SK-N-SH (cell line): ENCODE data around the gene HABP4. TPM values are rescaled to one million over a fixed set of nuclear protein-coding genes. Genes with fewer than 3 reads are reported as not detected.
A peak's percentile ranks its signal among the peaks of the same experiment; 100 is the strongest.

Experiments used
- CTCF ChIA-PET: fragments of 300-600, 350-600 bp; formaldehyde crosslinking; extraction: SDS; loops from one replicate; lab custom pipeline; 2021; lab: Yijun Ruan, JAX
- POLR2A ChIA-PET: fragments of 350-600 bp; sonication (Branson Sonifier 250); formaldehyde crosslinking; extraction: SDS; loops from one replicate; lab custom pipeline; 2020; ENCODE audit warnings: antibody characterized with exemption, inconsistent platforms; lab: Yijun Ruan, JAX
- DNase-seq: peaks from one replicate; pipeline ENCODE4 v3.0.0; 2012
- H2AFZ ChIP-seq: fragments of 200-600 bp; sonication (generic); 2 replicates; pipeline ENCODE4 v1.8.1; 2016; ENCODE audit warnings: antibody characterized with exemption, mild to moderate bottlenecking, low read depth
- H3F3A ChIP-seq: fragments of 200-600 bp; sonication (generic); replicated peaks from 2 replicates; pipeline ENCODE3; 2016; ENCODE audit warnings: antibody characterized with exemption, mild to moderate bottlenecking; ENCODE audit not compliant: insufficient read depth
- H3K27ac ChIP-seq, 2 experiments: fragments of 200-500 bp in 1 of 2; fragments of 200-600 bp in 1 of 2; sonication (Bioruptor generic) in 1 of 2; sonication (generic), shearing (Covaris generic) in 1 of 2; 2 replicates each; pipeline versions ENCODE4 v1.5.1 to v1.6.1; 2014 to 2016; ENCODE audit warnings: low read depth in 2 of 2, inconsistent platforms in 1 of 2, low read length in 1 of 2, mild to moderate bottlenecking in 1 of 2, mixed read lengths in 1 of 2
- H3K27me3 ChIP-seq: fragments of 200-600 bp; sonication (generic), shearing (Covaris generic); 2 replicates; pipeline ENCODE4 v1.6.1; 2016; ENCODE audit warnings: mixed run types; ENCODE audit not compliant: insufficient read depth
- H3K36me3 ChIP-seq, 2 experiments: fragments of 200-500 bp in 1 of 2; fragments of 200-600 bp in 1 of 2; sonication (Bioruptor generic) in 1 of 2; sonication (generic) in 1 of 2; replicated peaks in 1 of 2; 2 replicates each; pipeline versions ENCODE3 to v1.5.1; 2014 to 2016; ENCODE audit warnings: low read length in 1 of 2, mild to moderate bottlenecking in 1 of 2; ENCODE audit not compliant: insufficient read depth in 2 of 2, control insufficient read depth in 1 of 2
- H3K4me1 ChIP-seq, 2 experiments: fragments of 200-500 bp in 1 of 2; fragments of 200-600 bp in 1 of 2; sonication (Bioruptor generic) in 1 of 2; sonication (generic), shearing (Covaris generic) in 1 of 2; 2 replicates each; pipeline versions ENCODE4 v1.5.1 to v1.6.1; 2014 to 2016; ENCODE audit warnings: low read depth in 1 of 2, low read length in 1 of 2, mixed run types in 1 of 2; ENCODE audit not compliant: insufficient read depth in 2 of 2, control insufficient read depth in 1 of 2
- H3K4me2 ChIP-seq: fragments of 200-600 bp; sonication (generic), shearing (Covaris generic); 2 replicates; pipeline ENCODE4 v1.6.1; 2017; ENCODE audit warnings: mixed run types
- H3K4me3 ChIP-seq, 2 experiments: fragments of 200-500 bp in 1 of 2; fragments of 200-600 bp in 1 of 2; sonication (Bioruptor generic) in 1 of 2; sonication (generic), shearing (Covaris generic) in 1 of 2; 2 replicates each; pipeline versions ENCODE4 v1.5.1 to v1.8.1; 2014 to 2016; ENCODE audit warnings: low read depth in 2 of 2, inconsistent platforms in 1 of 2, low read length in 1 of 2, mild to moderate bottlenecking in 1 of 2, mixed read lengths in 1 of 2, moderate library complexity in 1 of 2
- H3K79me2 ChIP-seq: fragments of 200-600 bp; sonication (generic); 2 replicates; pipeline ENCODE4 v1.8.1; 2017; ENCODE audit warnings: mild to moderate bottlenecking; ENCODE audit not compliant: insufficient read depth
- H3K9ac ChIP-seq: fragments of 200-600 bp; sonication (generic); 2 replicates; pipeline ENCODE4 v1.6.1; 2017; ENCODE audit warnings: mixed run types
- H3K9me2 ChIP-seq: fragments of 200-600 bp; sonication (generic); 2 replicates; pipeline ENCODE4 v1.6.1; 2017; ENCODE audit warnings: mixed run types
- H3K9me3 ChIP-seq: fragments of 200-600 bp; sonication (generic); 2 replicates; pipeline ENCODE4 v1.6.1; 2017; ENCODE audit warnings: mixed run types, mild to moderate bottlenecking, moderate library complexity
- H4K20me1 ChIP-seq: fragments of 200-600 bp; sonication (generic); 2 replicates; pipeline ENCODE4 v1.6.1; 2017; ENCODE audit warnings: mild to moderate bottlenecking, mixed run types; ENCODE audit not compliant: insufficient read depth
- EP300 ChIP-seq, 2 experiments: IDR thresholded peaks; 2 replicates each; pipeline versions ENCODE4 v1.4.0 to v1.6.1; 2012; ENCODE audit warnings: borderline replicate concordance in 1 of 2, low read depth in 1 of 2, low read length in 1 of 2
- FOSL2 ChIP-seq: IDR thresholded peaks from 2 replicates; pipeline ENCODE4 v1.4.0; 2012; ENCODE audit warnings: low read depth, mild to moderate bottlenecking, moderate library complexity, borderline replicate concordance
- FOXM1 ChIP-seq: IDR thresholded peaks from 2 replicates; pipeline ENCODE4 v1.4.0; 2012; ENCODE audit warnings: low read depth, mild to moderate bottlenecking
- GATA2 ChIP-seq: sonication (generic); formaldehyde crosslinking; IDR thresholded peaks from 2 replicates; pipeline ENCODE4 v1.5.0; 2020; ENCODE audit warnings: mild to moderate bottlenecking, missing genetic modification reagents
- JUND ChIP-seq: IDR thresholded peaks from 2 replicates; pipeline ENCODE4 v1.4.0; 2012
- MAX ChIP-seq: IDR thresholded peaks from 2 replicates; pipeline ENCODE4 v1.4.0; 2012; ENCODE audit warnings: low read depth
- MEF2A ChIP-seq: IDR thresholded peaks from 2 replicates; pipeline ENCODE4 v1.4.0; 2012; ENCODE audit warnings: low read depth, borderline replicate concordance
- NFIC ChIP-seq: IDR thresholded peaks from 2 replicates; pipeline ENCODE4 v1.4.0; 2012; ENCODE audit warnings: borderline replicate concordance
- PBX3 ChIP-seq: IDR thresholded peaks from 2 replicates; pipeline ENCODE4; 2012
- POLR2AphosphoS5 ChIP-seq: IDR thresholded peaks from 2 replicates; pipeline ENCODE4 v1.6.1; 2012; ENCODE audit warnings: low read depth, low read length
- RXRA ChIP-seq: IDR thresholded peaks from 2 replicates; pipeline ENCODE4 v1.4.0; 2012; ENCODE audit warnings: low read depth, mild to moderate bottlenecking, borderline replicate concordance
- SIN3A ChIP-seq: IDR thresholded peaks from 2 replicates; pipeline ENCODE4 v1.6.1; 2012; ENCODE audit warnings: low read depth, mild to moderate bottlenecking, low read length, moderate library complexity, borderline replicate concordance
- TCF12 ChIP-seq: IDR thresholded peaks from 2 replicates; pipeline ENCODE4 v1.4.0; 2012
- TEAD4 ChIP-seq: IDR thresholded peaks from 2 replicates; pipeline ENCODE4 v1.4.0; 2012; ENCODE audit warnings: mild to moderate bottlenecking, borderline replicate concordance; ENCODE audit not compliant: insufficient read depth
- USF1 ChIP-seq: IDR thresholded peaks from 2 replicates; pipeline ENCODE4 v1.4.0; 2012; ENCODE audit warnings: low read depth, borderline replicate concordance
- ZBTB33 ChIP-seq: IDR thresholded peaks from 2 replicates; pipeline ENCODE4 v1.4.0; 2012; ENCODE audit warnings: low read depth, borderline replicate concordance
- WGBS: methylation state at CpG from one replicate; pipeline ENCODE4 v1.1.6; 2017; ENCODE audit warnings: low lambda C conversion rate; 5-methylcytosine and 5-hydroxymethylcytosine counted together
- polyA plus RNA-seq, 3 experiments: library from polyadenylated mRNA; depleted of rRNA; stranded (reverse); fragments of >200 nt; gene quantifications; 2 replicates each; pipeline ENCODE4 v1.2.3, GENCODE V29; 2012

Gene HABP4
- polyA plus RNA-seq, 1 of the 3 experiments (the other 2 are of a cell fraction), result 19.0 TPM

GRCh38 chr9:96486386-96487028, 36.5 kb downstream of the HABP4 start:
- H3K4me3 ChIP-seq, result no peak overlapping the region; a peak in 1 of 4 replicates
- 49% methylated on average over 7 of the region's 7 CpGs for WGBS
- peaks cover 3% of the 10 kb centered on the region; the same call in 1 of the 2 replicates for H3K79me2 ChIP-seq
- CTCF ChIA-PET, result interaction anchor here (0.6 to 0.8 kb wide), 3 partner anchors 132 to 725 kb away, joined by 3 read pairs; no protein-coding TSS in a partner anchor
- peak; percentile 65 for DNase-seq
- H3K27me3 ChIP-seq, result no peaks in the 10 kb centered on the region
- H3F3A ChIP-seq, result peaks cover 17% of the 10 kb centered on the region
- peaks cover 41 to 61% of the 10 kb centered on the region in 2 experiments for H3K36me3 ChIP-seq
- H4K20me1 ChIP-seq, result no peaks in the 10 kb centered on the region
- no peaks in the 10 kb centered on the region for H3K9me3 ChIP-seq
- H3K9ac ChIP-seq, result no peak overlapping the region
- POLR2A ChIA-PET, result no interaction called here
- peak overlapping the region; percentile 54; the same call in 1 of the 2 replicates for H3K4me2 ChIP-seq
- H2AFZ ChIP-seq, result no peak overlapping the region
- H3K4me1 ChIP-seq, result peaks cover 13 to 27% of the 10 kb centered on the region in 2 experiments
- peak overlapping the region; percentile 71 to 84 for H3K27ac ChIP-seq
- H3K9me2 ChIP-seq, result no peaks in the 10 kb centered on the region
- TF ChIP-seq TCF12 (peak; percentile 92), FOXM1 (peak; percentile 22; the same call in 1 of the 2 replicates), ZBTB33 (no peak), NFIC (peak; percentile 34; the same call in 1 of the 2 replicates), RXRA (peak; percentile 52; the same call in 1 of the 2 replicates), SIN3A (peak; percentile 36; the same call in 1 of the 2 replicates), PBX3 (peak; percentile 91), USF1 (0 out of 2 replicates have a peak, but pooled peaks have one; percentile 6), GATA2 (CRISPR knock-in tag) (no peak), JUND (peak; percentile 77), MAX (no peak), EP300 (IDR thresholded peaks at IDR 0.05; ENCODE audit: borderline replicate concordance in 1 of 2, low read depth in 1 of 2, low read length in 1 of 2) (peak; percentile 40 to 70; a peak in 3 of 4 replicates), POLR2AphosphoS5 (0 out of 2 replicates have a peak, but pooled peaks have one; percentile 63), FOSL2 (peak; percentile 83), TEAD4 (no peak), MEF2A (peak; percentile 92)
